ENCODE data around the gene FOXP2. TPM values are rescaled to one million over a fixed set of nuclear protein-coding genes. Genes with fewer than 3 reads are reported as not detected.

The FOXP2 gene
- total and polyA plus RNA-seq, 2 of the 4 experiments (the other 2 are of a cell fraction), result 0.89 to 1.1 TPM

- ATAC-seq (ENCODE audit: low read depth) (peak; percentile 63), DNase-seq (peak; percentile 47)
- H3K4ac ChIP-seq (ENCODE audit: low read depth, low read length), result no peak overlapping the region
- no peak overlapping the region for H3K4me3 ChIP-seq (ENCODE audit: insufficient read depth, low read depth, low read length)
- no peaks in the 10 kb centered on the region for H3K36me3 ChIP-seq (ENCODE audit: control insufficient read depth, insufficient read depth, low read length)
- no peak overlapping the region for H3K18ac ChIP-seq (ENCODE audit: low read depth, low read length)
- TF ChIP-seq, protein P1, sequence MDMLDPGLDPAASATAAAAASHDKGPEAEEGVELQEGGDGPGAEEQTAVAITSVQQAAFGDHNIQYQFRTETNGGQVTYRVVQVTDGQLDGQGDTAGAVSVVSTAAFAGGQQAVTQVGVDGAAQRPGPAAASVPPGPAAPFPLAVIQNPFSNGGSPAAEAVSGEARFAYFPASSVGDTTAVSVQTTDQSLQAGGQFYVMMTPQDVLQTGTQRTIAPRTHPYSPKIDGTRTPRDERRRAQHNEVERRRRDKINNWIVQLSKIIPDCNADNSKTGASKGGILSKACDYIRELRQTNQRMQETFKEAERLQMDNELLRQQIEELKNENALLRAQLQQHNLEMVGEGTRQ (IDR thresholded peaks at IDR 0.05; ENCODE audit: low read depth, low read length), result no peak
- TF ChIP-seq POLR2A (IDR thresholded peaks at IDR 0.05; ENCODE audit: low read depth, low read length) (no peak), MAFK (IDR thresholded peaks at IDR 0.05; ENCODE audit: low read depth, low read length) (no peak), BHLHE40 (IDR thresholded peaks at IDR 0.05; ENCODE audit: low read depth, low read length) (no peak), RFX5 (IDR thresholded peaks at IDR 0.05; ENCODE audit: low read depth, low read length) (no peak), MXI1 (IDR thresholded peaks at IDR 0.05; ENCODE audit: borderline replicate concordance, low read depth, low read length) (no peak), NFE2L2 (IDR thresholded peaks at IDR 0.05; ENCODE audit: low read depth, low read length) (no peak), SMC3 (IDR thresholded peaks at IDR 0.05; ENCODE audit: low read depth, low read length) (no peak), CHD1 (IDR thresholded peaks at IDR 0.05; ENCODE audit: low read depth, low read length) (no peak)
- TF ChIP-seq, protein P2, sequence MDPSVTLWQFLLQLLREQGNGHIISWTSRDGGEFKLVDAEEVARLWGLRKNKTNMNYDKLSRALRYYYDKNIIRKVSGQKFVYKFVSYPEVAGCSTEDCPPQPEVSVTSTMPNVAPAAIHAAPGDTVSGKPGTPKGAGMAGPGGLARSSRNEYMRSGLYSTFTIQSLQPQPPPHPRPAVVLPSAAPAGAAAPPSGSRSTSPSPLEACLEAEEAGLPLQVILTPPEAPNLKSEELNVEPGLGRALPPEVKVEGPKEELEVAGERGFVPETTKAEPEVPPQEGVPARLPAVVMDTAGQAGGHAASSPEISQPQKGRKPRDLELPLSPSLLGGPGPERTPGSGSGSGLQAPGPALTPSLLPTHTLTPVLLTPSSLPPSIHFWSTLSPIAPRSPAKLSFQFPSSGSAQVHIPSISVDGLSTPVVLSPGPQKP (IDR thresholded peaks at IDR 0.05; ENCODE audit: borderline replicate concordance, low read depth, low read length), result no peak
- TF ChIP-seq, protein P3, sequence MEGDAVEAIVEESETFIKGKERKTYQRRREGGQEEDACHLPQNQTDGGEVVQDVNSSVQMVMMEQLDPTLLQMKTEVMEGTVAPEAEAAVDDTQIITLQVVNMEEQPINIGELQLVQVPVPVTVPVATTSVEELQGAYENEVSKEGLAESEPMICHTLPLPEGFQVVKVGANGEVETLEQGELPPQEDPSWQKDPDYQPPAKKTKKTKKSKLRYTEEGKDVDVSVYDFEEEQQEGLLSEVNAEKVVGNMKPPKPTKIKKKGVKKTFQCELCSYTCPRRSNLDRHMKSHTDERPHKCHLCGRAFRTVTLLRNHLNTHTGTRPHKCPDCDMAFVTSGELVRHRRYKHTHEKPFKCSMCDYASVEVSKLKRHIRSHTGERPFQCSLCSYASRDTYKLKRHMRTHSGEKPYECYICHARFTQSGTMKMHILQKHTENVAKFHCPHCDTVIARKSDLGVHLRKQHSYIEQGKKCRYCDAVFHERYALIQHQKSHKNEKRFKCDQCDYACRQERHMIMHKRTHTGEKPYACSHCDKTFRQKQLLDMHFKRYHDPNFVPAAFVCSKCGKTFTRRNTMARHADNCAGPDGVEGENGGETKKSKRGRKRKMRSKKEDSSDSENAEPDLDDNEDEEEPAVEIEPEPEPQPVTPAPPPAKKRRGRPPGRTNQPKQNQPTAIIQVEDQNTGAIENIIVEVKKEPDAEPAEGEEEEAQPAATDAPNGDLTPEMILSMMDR (conservative IDR thresholded peaks at IDR 0.05; ENCODE audit: low read depth, low read length), result no peak
- H3K79me1 ChIP-seq (ENCODE audit: low read depth in 1 of 2, low read length in 2 of 2), result no peaks in the 10 kb centered on the region
- no peaks in the 10 kb centered on the region for H3K9me3 ChIP-seq (ENCODE audit: control insufficient read depth, insufficient read depth, low read length)
- no peak overlapping the region for H3K23ac ChIP-seq (ENCODE audit: low read depth, low read length)
- no peaks in the 10 kb centered on the region for H3K27me3 ChIP-seq (ENCODE audit: control insufficient read depth, insufficient read depth, low read length)
- in situ Hi-C loops (cut with MboI; ENCODE audit: low sequenced_read_pairs), result no loop called here
- H4K20me1 ChIP-seq (ENCODE audit: insufficient read depth, low read length), result no peaks in the 10 kb centered on the region
- no peak overlapping the region for H2BK120ac ChIP-seq (ENCODE audit: low read depth, low read length)
- no peak overlapping the region for H2BK20ac ChIP-seq (ENCODE audit: low read depth, low read length)
- H2AFZ ChIP-seq (replicated peaks; ENCODE audit: low read length, poor library complexity), result no peak overlapping the region
- no peak overlapping the region for H3K56ac ChIP-seq (ENCODE audit: extremely low read depth, insufficient read depth, low read length)
- peak overlapping the region; percentile 57; the same call in 1 of the 2 replicates for H4K5ac ChIP-seq (ENCODE audit: low read depth, low read length)
- ChIA-PET POLR2A (ENCODE audit: unreplicated experiment) (no interaction called here), CTCF (no interaction called here)
- no peak overlapping the region for H2AK5ac ChIP-seq (ENCODE audit: low read depth, low read length)
- H3K4me2 ChIP-seq (ENCODE audit: low read depth, low read length), result no peak overlapping the region
- H3K27ac ChIP-seq (ENCODE audit: insufficient read depth, low read length), result no peak overlapping the region
- H4K91ac ChIP-seq (ENCODE audit: insufficient read depth, low read depth, low read length), result no peak overlapping the region
- no peak overlapping the region for H2AK9ac ChIP-seq (replicated peaks; ENCODE audit: low read depth, low read length, poor library complexity)
- no peak overlapping the region for H4K8ac ChIP-seq (ENCODE audit: low read depth in 2 of 2, low read length in 2 of 2)
- no peak overlapping the region for H2BK15ac ChIP-seq (ENCODE audit: low read depth, low read length)
- H3K4me1 ChIP-seq (ENCODE audit: control insufficient read depth, insufficient read depth, low read length), result no peaks in the 10 kb centered on the region
- intact Hi-C loops (cut with micrococcal nuclease), result no loop called here
- H3K9ac ChIP-seq (ENCODE audit: low read depth, low read length), result no peak overlapping the region
- no peaks in the 10 kb centered on the region for H3K9me1 ChIP-seq (ENCODE audit: insufficient read depth, low read length)
- dilution Hi-C loops (cut with HindIII; ENCODE audit: low sequenced_read_pairs, unreplicated experiment), result no loop called here
- H3K14ac ChIP-seq (replicated peaks; ENCODE audit: low read depth, low read length), result no peak overlapping the region
- no peak overlapping the region for H2BK5ac ChIP-seq (ENCODE audit: low read depth, low read length, poor library complexity, severe bottlenecking)
- BruUV-seq (replicated peaks), result no TSS peak
Observed at GRCh38 chr7:114508086-114508485, 93.5 kb downstream of the FOXP2 start.

Data from IMR-90 (cell line).